DND-41 (cell line): ENCODE results near the gene NRL.
A peak's percentile ranks its signal among the peaks of the same experiment; 100 is the strongest.

ENCODE experiments used
- ATAC-seq: fragments of 200-7000 bp; cut with Tn5 transposase; 3 replicates; pipeline ENCODE4 v1.9.1; 2021; ENCODE audit warnings: low read depth; ENCODE audit not compliant: insufficient read depth
- DNase-seq: peaks from one replicate; pipeline ENCODE4 v3.0.0-alpha.2; 2020
- H2AFZ ChIP-seq: 2 replicates; pipeline ENCODE4 v1.6.0; 2012; ENCODE audit warnings: low read depth, low read length
- H3K27ac ChIP-seq: 2 replicates; pipeline ENCODE4 v1.5.1; 2012; ENCODE audit warnings: low read length, inconsistent platforms
- H3K27me3 ChIP-seq: fragments of 200-600 bp; sonication (generic); 2 replicates; pipeline ENCODE4 v1.6.0; 2012; ENCODE audit warnings: low read length, mild to moderate bottlenecking, inconsistent platforms; ENCODE audit not compliant: insufficient read depth, poor library complexity
- H3K36me3 ChIP-seq: 2 replicates; pipeline ENCODE4 v1.5.1; 2012; ENCODE audit warnings: low read length, inconsistent platforms; ENCODE audit not compliant: insufficient read depth
- H3K4me1 ChIP-seq: 2 replicates; pipeline ENCODE4 v1.5.1; 2012; ENCODE audit warnings: mild to moderate bottlenecking, low read length; ENCODE audit not compliant: insufficient read depth
- H3K4me2 ChIP-seq: 2 replicates; pipeline ENCODE4 v1.6.0; 2012; ENCODE audit warnings: mild to moderate bottlenecking, moderate library complexity, low read length, inconsistent platforms; ENCODE audit not compliant: insufficient read depth
- H3K4me3 ChIP-seq, 2 experiments: fragments of 200-600 bp in 1 of 2; shearing (Covaris generic) in 1 of 2; 2 replicates each; pipeline ENCODE4 v1.5.1; 2012 to 2016; ENCODE audit warnings: inconsistent platforms in 2 of 2, low read length in 2 of 2, mild to moderate bottlenecking in 2 of 2, low read depth in 1 of 2, moderate library complexity in 1 of 2
- H3K79me2 ChIP-seq: 2 replicates; pipeline ENCODE4 v1.6.0; 2012; ENCODE audit warnings: low read length, inconsistent platforms; ENCODE audit not compliant: insufficient read depth
- H3K9ac ChIP-seq: 2 replicates; pipeline ENCODE4 v1.6.0; 2012; ENCODE audit warnings: low read depth, mild to moderate bottlenecking, inconsistent platforms, low read length, moderate library complexity
- H3K9me3 ChIP-seq: 2 replicates; pipeline ENCODE4 v1.5.1; 2012; ENCODE audit warnings: low read length, moderate library complexity, mild to moderate bottlenecking, inconsistent platforms; ENCODE audit not compliant: insufficient read depth, severe bottlenecking
- H4K20me1 ChIP-seq: 2 replicates; pipeline ENCODE4 v1.6.0; 2012; ENCODE audit warnings: low read length; ENCODE audit not compliant: insufficient read depth
- CTCF ChIP-seq: IDR thresholded peaks from 2 replicates; pipeline ENCODE4 v1.5.1; 2012; ENCODE audit warnings: borderline replicate concordance, low read length, moderate library complexity, mild to moderate bottlenecking; ENCODE audit not compliant: poor library complexity, severe bottlenecking; ENCODE audit errors: extremely low read depth
- EZH2 ChIP-seq: IDR thresholded peaks from 3 replicates; pipeline ENCODE4 v1.6.1; 2012; ENCODE audit warnings: borderline replicate concordance, low read depth, mild to moderate bottlenecking, moderate library complexity, low read length, inconsistent platforms; ENCODE audit not compliant: severe bottlenecking

NRL gene

GRCh38 chr14:24135834-24136683 is 21.3 kb upstream of the NRL start, which contains the start of gene PSME1:
Gene PSME1, plus strand, starts transcription at chr14:24136194. Its CDS starts 69 bp downstream, at chr14:24136263.
- peak within 1 kb of the TSS; percentile 93 for H3K27ac ChIP-seq
- ATAC-seq, result peak; percentile 87

GRCh38 chr14:24135584-24135833 is 20.8 kb upstream of the NRL start:
- TF ChIP-seq CTCF, result no peak
- TF ChIP-seq EZH2, result no peak
- H3K79me2 ChIP-seq, result peaks cover 45% of the 10 kb centered on the region
- H3K27ac ChIP-seq, result peak overlapping the region; percentile 74
- peaks cover 30% of the 10 kb centered on the region for H3K36me3 ChIP-seq
- H3K9me3 ChIP-seq, result no peaks in the 10 kb centered on the region
- H3K9ac ChIP-seq, result peak overlapping the region; percentile 100
- no peaks in the 10 kb centered on the region for H3K27me3 ChIP-seq
- peak overlapping the region; percentile 86 for H2AFZ ChIP-seq
- H3K4me3 ChIP-seq, result peak overlapping the region; percentile 95 to 98
- H3K4me2 ChIP-seq, result peak overlapping the region; percentile 74
- DNase-seq (no peak), ATAC-seq (no peak)
- H3K4me1 ChIP-seq, result peaks cover 48% of the 10 kb centered on the region
- H4K20me1 ChIP-seq, result peaks cover 32% of the 10 kb centered on the region; the same call in 1 of the 2 replicates

More at GRCh38 chr14:24135834-24136683, 21.3 kb upstream of the NRL start, which contains the start of gene PSME1:
- H3K9ac ChIP-seq, result peak within 1 kb of the TSS; percentile 100
- peak; percentile 95 for DNase-seq
- no peak for TF ChIP-seq CTCF
- no peak for TF ChIP-seq EZH2
- H3K4me2 ChIP-seq, result peak within 1 kb of the TSS; percentile 74
- H2AFZ ChIP-seq, result peak within 1 kb of the TSS; percentile 92
- peaks cover 48% of the 10 kb centered on the region for H3K4me1 ChIP-seq
- H3K9me3 ChIP-seq, result no peaks in the 10 kb centered on the region
- H3K79me2 ChIP-seq, result peaks cover 51% of the 10 kb centered on the region
- peak within 1 kb of the TSS; percentile 95 to 98 for H3K4me3 ChIP-seq
- H4K20me1 ChIP-seq, result peaks cover 32% of the 10 kb centered on the region; the same call in 1 of the 2 replicates
- H3K27me3 ChIP-seq, result no peaks in the 10 kb centered on the region
- H3K36me3 ChIP-seq, result peaks cover 34% of the 10 kb centered on the region

GRCh38 chr14:24133735-24134134 is 19.0 kb upstream of the NRL start:
- Histone ChIP-seq H3K36me3 (peaks cover 20% of the 10 kb centered on the region), H2AFZ (no peak overlapping the region), H3K4me2 (no peak overlapping the region), H3K79me2 (peaks cover 28% of the 10 kb centered on the region), H3K27me3 (no peaks in the 10 kb centered on the region), H3K9ac (no peak overlapping the region), H3K4me1 (peaks cover 31% of the 10 kb centered on the region), H3K9me3 (no peaks in the 10 kb centered on the region), H3K4me3 (no peak overlapping the region), H3K27ac (no peak overlapping the region), H4K20me1 (peaks cover 22% of the 10 kb centered on the region; the same call in 1 of the 2 replicates)
- no peak for TF ChIP-seq EZH2
- no peak for TF ChIP-seq CTCF
- ATAC-seq (no peak), DNase-seq (no peak)
